Coronary artery (tissue), 2 donors: ENCODE results near the gene SPAST.
A peak's percentile ranks its signal among the peaks of the same experiment; 100 is the strongest.
"Not testable (repeated sequence)": the region's sequence is repeated elsewhere in the genome, so short reads cannot be mapped to it uniquely, and the experiment has no call there.

Experiments used
- DNase-seq: peaks from one replicate; pipeline ENCODE4 v3.0.0-alpha.2; 2017; ENCODE audit warnings: low spot score
- H3K27ac ChIP-seq, 2 donors: fragments of 200-600 bp; sonication (generic); one replicate each; pipeline ENCODE4 v1.5.1; 2016 to 2019
- H3K4me3 ChIP-seq: fragments of 200-600 bp; sonication (generic); 2 replicates; pipeline ENCODE4 v1.5.1; 2016; ENCODE audit warnings: mild to moderate bottlenecking, moderate library complexity
- TF ChIP-seq, protein P1 (sequence below): fragments of 200-600 bp; sonication (generic); IDR thresholded peaks from one replicate; pipeline ENCODE4 v1.5.1; 2019; ENCODE audit warnings: antibody characterized with exemption

The SPAST gene, protein sequence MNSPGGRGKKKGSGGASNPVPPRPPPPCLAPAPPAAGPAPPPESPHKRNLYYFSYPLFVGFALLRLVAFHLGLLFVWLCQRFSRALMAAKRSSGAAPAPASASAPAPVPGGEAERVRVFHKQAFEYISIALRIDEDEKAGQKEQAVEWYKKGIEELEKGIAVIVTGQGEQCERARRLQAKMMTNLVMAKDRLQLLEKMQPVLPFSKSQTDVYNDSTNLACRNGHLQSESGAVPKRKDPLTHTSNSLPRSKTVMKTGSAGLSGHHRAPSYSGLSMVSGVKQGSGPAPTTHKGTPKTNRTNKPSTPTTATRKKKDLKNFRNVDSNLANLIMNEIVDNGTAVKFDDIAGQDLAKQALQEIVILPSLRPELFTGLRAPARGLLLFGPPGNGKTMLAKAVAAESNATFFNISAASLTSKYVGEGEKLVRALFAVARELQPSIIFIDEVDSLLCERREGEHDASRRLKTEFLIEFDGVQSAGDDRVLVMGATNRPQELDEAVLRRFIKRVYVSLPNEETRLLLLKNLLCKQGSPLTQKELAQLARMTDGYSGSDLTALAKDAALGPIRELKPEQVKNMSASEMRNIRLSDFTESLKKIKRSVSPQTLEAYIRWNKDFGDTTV

DNA sequence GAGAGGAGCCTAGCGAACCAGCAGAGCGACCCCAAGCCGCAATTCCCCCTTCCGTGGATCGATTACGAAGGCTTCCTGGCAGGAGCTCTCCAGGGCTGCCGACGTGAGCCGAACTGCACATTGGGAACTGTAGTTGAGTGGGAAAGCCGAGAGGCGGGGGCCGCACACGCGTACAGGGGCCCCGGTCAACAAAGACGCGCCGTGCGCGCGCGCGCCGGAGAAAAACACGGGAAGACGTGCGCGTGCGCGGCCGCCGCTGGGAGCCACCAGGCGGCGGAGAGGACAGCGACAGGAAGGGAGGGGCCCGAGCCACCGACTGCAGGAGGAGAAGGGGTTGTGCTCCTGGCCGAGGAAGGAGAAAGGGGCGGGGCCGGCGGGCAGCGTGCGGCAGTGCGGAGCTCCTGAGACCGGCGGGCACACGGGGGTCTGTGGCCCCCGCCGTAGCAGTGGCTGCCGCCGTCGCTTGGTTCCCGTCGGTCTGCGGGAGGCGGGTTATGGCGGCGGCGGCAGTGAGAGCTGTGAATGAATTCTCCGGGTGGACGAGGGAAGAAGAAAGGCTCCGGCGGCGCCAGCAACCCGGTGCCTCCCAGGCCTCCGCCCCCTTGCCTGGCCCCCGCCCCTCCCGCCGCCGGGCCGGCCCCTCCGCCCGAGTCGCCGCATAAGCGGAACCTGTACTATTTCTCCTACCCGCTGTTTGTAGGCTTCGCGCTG lies at the start of gene SPAST:
Gene SPAST, plus strand, starts transcription at position 247 of the 711 bp plus-strand sequence. Its CDS starts 276 bp downstream, at position 523.
- H3K27ac ChIP-seq, result peak within 1 kb of the TSS; percentile 50 to 88
- H3K4me3 ChIP-seq, result peak within 1 kb of the TSS; percentile 90
- TF ChIP-seq, protein P1, sequence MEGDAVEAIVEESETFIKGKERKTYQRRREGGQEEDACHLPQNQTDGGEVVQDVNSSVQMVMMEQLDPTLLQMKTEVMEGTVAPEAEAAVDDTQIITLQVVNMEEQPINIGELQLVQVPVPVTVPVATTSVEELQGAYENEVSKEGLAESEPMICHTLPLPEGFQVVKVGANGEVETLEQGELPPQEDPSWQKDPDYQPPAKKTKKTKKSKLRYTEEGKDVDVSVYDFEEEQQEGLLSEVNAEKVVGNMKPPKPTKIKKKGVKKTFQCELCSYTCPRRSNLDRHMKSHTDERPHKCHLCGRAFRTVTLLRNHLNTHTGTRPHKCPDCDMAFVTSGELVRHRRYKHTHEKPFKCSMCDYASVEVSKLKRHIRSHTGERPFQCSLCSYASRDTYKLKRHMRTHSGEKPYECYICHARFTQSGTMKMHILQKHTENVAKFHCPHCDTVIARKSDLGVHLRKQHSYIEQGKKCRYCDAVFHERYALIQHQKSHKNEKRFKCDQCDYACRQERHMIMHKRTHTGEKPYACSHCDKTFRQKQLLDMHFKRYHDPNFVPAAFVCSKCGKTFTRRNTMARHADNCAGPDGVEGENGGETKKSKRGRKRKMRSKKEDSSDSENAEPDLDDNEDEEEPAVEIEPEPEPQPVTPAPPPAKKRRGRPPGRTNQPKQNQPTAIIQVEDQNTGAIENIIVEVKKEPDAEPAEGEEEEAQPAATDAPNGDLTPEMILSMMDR, result peak; percentile 54
- peak; percentile 98 for DNase-seq

DNA sequence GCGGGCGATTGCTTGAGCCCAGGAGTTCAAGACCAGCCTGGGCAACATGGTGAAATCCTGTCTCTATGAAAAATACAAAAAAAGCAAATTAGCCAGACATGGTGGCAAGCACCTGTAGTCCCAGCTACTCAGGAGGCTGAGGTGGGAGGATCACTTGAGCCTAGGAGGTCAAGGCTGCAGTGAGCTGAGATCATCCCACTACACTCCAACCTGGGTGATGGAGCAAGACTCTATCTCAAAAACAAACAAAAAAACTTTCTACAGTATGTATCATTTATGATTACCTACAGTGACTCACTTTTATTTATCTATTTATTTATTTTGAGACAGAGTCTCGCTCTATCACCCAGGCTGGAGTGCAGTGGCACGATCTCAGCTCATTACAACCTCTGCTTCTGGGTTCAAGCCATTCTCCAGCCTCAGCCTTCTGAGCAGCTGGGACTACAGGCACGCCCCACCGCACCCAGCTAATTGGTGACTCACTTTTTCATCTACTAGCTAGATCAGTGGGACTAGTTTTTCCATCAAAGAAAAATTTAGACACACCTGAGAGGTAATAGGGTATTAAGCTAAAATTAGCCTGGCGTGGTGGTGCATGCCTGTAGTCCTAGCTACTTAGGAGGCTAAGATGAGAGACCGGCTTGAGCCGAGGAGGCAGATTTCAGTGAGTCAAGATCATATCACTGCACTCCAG lies 44.4 kb upstream of the SPAST start:
- not testable (repeated sequence) for H3K4me3 ChIP-seq, DNase-seq, H3K27ac ChIP-seq

DNA sequence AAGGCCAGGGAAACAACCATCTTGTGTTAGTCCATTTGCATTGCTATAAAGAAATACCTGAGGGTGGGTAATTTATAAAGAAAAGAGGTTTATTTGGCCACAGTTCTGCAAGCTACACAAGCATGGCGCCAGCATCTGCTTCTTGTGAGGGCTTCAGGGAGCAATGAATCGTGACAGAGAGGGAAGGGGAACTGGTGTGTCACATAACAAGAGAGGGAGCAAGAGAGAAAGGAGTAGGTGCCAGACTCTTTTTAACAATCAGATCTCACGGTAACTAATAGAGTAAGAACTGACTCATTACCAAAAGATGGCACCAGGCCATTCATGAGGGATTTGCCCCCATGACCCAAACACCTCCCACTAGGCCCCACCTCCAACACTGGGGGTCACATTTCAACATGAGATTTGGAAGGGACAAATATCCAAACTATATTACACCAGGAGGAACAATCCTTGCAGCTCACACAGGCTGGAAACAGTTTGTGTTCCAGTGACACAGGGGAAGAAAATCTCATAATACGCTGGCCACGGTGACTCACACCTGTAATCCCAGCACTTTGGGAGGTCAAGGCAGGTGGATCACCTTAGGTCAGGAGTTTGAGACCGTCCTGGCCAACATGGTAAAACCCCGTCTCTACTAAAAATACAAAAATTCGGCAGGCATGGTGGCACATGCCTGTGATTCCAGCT lies 29.0 kb upstream of the SPAST start:
- not testable (repeated sequence) for DNase-seq, H3K4me3 ChIP-seq, H3K27ac ChIP-seq

DNA sequence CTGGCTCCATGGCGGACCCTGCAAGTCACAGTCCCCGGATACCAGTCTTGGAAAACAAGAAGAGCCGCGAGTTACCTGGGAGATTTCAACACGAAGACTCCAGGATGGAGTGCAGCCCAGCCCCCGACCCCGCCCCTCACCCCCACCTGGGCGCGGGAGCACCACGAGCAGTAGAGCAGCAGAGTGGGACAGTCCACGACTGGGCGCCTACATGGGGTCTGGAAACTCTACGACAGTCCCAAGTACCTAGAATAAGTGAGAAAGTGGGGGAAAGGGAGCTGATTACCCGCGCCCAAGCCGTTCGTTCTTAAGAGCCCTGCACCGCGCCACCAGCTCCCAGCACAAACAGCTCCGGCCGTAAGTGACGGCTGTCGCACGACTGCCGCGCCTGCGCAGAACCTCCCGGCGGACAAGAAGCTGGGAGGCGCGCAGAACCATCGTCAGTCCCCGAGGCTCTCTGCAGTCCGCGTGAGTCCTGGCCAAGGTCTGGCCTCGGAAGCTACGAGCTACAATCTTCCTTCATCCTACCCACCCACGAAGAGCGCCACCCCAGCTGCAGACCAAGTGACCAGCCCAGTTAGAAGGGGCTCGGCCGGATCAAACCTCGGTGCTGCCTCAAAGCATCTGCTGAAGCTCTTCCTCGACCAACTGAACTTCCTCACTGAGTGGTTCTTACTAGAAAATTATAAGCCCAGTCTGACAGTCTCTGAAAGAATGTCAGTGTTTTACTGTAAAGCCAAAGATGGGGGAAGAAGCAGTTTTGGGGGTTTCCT lies 23.7 kb upstream of the SPAST start, which contains the start of gene DPY30:
Gene DPY30, minus strand, starts transcription at position 359 of the 773 bp plus-strand sequence. Its CDS starts 349 bp downstream, at position 10.
- TF ChIP-seq, protein P1, result no peak
- Histone ChIP-seq H3K4me3 (peak within 1 kb of the TSS; percentile 98), H3K27ac (peak within 1 kb of the TSS; percentile 76 to 86)
- peak; percentile 91 for DNase-seq

DNA sequence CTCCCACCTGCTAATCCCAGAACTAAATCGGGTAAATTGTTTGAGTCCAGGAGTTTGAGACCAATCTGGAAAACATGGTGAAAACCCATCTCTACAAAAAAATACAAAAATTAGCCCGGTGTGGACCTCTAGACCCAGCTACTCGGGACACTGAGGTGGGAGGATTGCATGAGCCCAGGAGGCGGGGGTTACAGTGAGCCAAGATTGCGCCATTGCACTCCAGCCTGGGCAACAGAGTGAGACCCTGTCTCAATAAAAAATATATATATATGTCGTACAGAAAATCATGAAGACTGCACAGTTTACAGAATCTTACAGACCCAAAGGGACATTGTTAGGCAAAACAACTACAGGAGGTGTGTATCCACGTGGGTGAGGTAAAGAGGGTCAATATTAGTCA lies 19.8 kb upstream of the SPAST start:
- DNase-seq, result no peak
- no peak overlapping the region for H3K4me3 ChIP-seq
- TF ChIP-seq, protein P1, result no peak
- H3K27ac ChIP-seq, result no peak overlapping the region

DNA sequence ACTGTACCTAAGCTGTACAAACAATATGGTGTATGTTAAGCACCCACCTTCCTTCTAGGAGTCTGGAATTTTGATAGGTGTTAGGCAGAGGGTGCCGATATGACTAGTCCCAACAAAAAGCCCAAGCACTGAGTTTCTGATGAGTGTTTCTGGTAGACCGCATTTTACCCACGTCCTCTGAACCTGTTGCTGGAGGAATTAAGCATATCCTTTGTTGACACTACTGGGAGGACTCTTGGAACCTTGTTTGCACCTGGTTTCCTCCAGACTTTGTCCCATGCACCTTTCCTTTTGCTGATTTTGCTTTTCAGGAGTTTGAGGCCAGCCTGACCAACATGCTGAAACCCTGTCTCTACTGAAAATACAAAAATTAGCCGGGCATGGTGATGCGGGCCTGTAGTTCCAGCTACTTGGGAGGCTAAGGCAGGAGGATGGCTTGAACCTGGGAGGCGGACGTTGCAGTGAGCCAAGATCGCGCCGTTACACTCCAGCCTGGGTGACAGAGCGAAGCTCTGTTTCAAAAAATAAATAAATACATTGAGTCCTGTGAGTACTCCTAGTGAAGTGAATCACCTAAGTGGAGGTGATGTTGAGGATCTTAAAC lies 11.4 kb upstream of the SPAST start:
- Histone ChIP-seq H3K4me3 (no peak overlapping the region), H3K27ac (no peak overlapping the region)
- no peak for DNase-seq
- TF ChIP-seq, protein P1, result no peak

DNA sequence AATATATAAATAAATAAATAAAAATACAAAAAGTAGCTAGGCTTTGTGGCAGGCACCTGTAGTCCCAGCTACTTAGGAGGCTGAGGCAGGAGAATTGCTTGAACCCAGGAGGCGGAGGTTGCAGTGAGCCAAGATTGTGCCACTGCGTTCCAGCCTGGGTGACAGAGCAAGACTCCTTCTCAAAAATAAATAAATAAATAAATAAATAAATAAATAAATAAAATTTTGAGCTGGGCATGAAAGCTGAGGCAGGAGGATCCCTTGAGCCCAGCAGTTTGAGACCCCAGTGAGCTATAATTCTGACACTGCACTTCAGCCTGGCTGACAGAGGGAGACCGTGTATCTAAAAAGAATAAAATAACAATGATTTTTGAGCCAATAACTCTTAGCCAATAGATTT lies 8.8 kb upstream of the SPAST start:
- DNase-seq, H3K4me3 ChIP-seq, H3K27ac ChIP-seq: not testable (repeated sequence)
